HepG2 (cell line): ENCODE measurements around the gene CAB39. TPM values are rescaled to one million over a fixed set of nuclear protein-coding genes. Genes with fewer than 3 reads are reported as not detected.

Experiments used
- BATF2 ChIP-seq: sonication (generic); formaldehyde crosslinking; IDR thresholded peaks from 2 replicates; pipeline ENCODE4 v1.8.0; 2022; ENCODE audit warnings: mild to moderate bottlenecking, missing genetic modification reagents, moderate library complexity
- BRCA1 ChIP-seq: sonication (generic); formaldehyde crosslinking; IDR thresholded peaks from 2 replicates; pipeline ENCODE4 v1.4.0; 2020; ENCODE audit warnings: missing genetic modification reagents
- ETV6 ChIP-seq: sonication (generic); formaldehyde crosslinking; conservative IDR thresholded peaks from 2 replicates; pipeline ENCODE4 v1.4.0; 2020; ENCODE audit warnings: missing genetic modification reagents
- GABPB1 ChIP-seq: IDR thresholded peaks from 2 replicates; pipeline ENCODE4 v1.6.1; 2016; ENCODE audit warnings: mild to moderate bottlenecking, missing genetic modification reagents, moderate library complexity, missing compliant biosample characterization
- HNRNPUL1 ChIP-seq: fragments of 200-400 bp; formaldehyde crosslinking; IDR thresholded peaks from 2 replicates; pipeline ENCODE4 v1.6.1; 2017; ENCODE audit warnings: low read depth, mild to moderate bottlenecking, low read length, moderate library complexity
- LCORL ChIP-seq, 2 experiments: fragments of 450-650 bp in 1 of 2; sonication (generic) in 1 of 2; formaldehyde crosslinking in 1 of 2; IDR thresholded peaks; 2 replicates each; pipeline versions ENCODE4 v1.5.0 to v1.6.1; 2017 to 2020; ENCODE audit warnings: antibody characterized with exemption in 1 of 2, missing genetic modification reagents in 1 of 2
- MYPOP ChIP-seq: sonication (generic); formaldehyde crosslinking; IDR thresholded peaks from 2 replicates; pipeline ENCODE4 v1.8.1; 2023; ENCODE audit warnings: mild to moderate bottlenecking, moderate library complexity, missing genetic modification reagents
- NAIF1 ChIP-seq: sonication (generic); formaldehyde crosslinking; IDR thresholded peaks from 2 replicates; pipeline ENCODE4 v1.5.0; 2020; ENCODE audit warnings: mild to moderate bottlenecking, missing genetic modification reagents, borderline replicate concordance
- NFAT5 ChIP-seq: sonication (generic); formaldehyde crosslinking; IDR thresholded peaks from 2 replicates; pipeline ENCODE4 v1.4.0; 2020; ENCODE audit warnings: missing genetic modification reagents
- NR3C1 ChIP-seq: sonication (generic); formaldehyde crosslinking; IDR thresholded peaks from 2 replicates; pipeline ENCODE4 v1.4.0; 2020; ENCODE audit warnings: missing genetic modification reagents
- PTBP1 ChIP-seq: fragments of 200-400 bp; formaldehyde crosslinking; IDR thresholded peaks from 2 replicates; pipeline ENCODE4 v1.6.1; 2018; ENCODE audit warnings: low read length, low read depth; ENCODE audit not compliant: poor library complexity, severe bottlenecking
- SIX1 ChIP-seq: sonication (generic); formaldehyde crosslinking; IDR thresholded peaks from 2 replicates; pipeline ENCODE4 v1.4.0; 2020; ENCODE audit warnings: missing genetic modification reagents, borderline replicate concordance
- SMAD3 ChIP-seq: sonication (generic); formaldehyde crosslinking; IDR thresholded peaks from 2 replicates; pipeline ENCODE4 v1.4.0; 2020; ENCODE audit warnings: missing genetic modification reagents
- SRY ChIP-seq: sonication (generic); formaldehyde crosslinking; IDR thresholded peaks from 2 replicates; pipeline ENCODE4 v1.8.0; 2022; ENCODE audit warnings: mild to moderate bottlenecking, missing genetic modification reagents
- U2AF2 ChIP-seq: fragments of 200-400 bp; formaldehyde crosslinking; IDR thresholded peaks from 2 replicates; pipeline ENCODE4 v1.6.1; 2017; ENCODE audit warnings: low read depth, mild to moderate bottlenecking, low read length
- ZBTB1 ChIP-seq: sonication (generic); formaldehyde crosslinking; IDR thresholded peaks from 2 replicates; pipeline ENCODE4 v1.4.0; 2020; ENCODE audit warnings: missing genetic modification reagents, borderline replicate concordance
- ZBTB21 ChIP-seq: sonication (generic); formaldehyde crosslinking; IDR thresholded peaks from 2 replicates; pipeline ENCODE4 v1.4.0; 2020; ENCODE audit warnings: missing genetic modification reagents
- ZNF225 ChIP-seq: sonication (generic); formaldehyde crosslinking; IDR thresholded peaks from 2 replicates; pipeline ENCODE4 v1.4.0; 2020; ENCODE audit warnings: mild to moderate bottlenecking, missing genetic modification reagents
- ZNF512B ChIP-seq: sonication (generic); formaldehyde crosslinking; IDR thresholded peaks from 2 replicates; pipeline ENCODE4 v1.5.1; 2020; ENCODE audit warnings: missing genetic modification reagents, mild to moderate bottlenecking, borderline replicate concordance
- ZNF678 ChIP-seq: sonication (generic); formaldehyde crosslinking; IDR thresholded peaks from 2 replicates; pipeline ENCODE4 v1.4.0; 2020; ENCODE audit warnings: mild to moderate bottlenecking, missing genetic modification reagents
- polyA plus RNA-seq, 8 experiments: library from polyadenylated mRNA; depleted of rRNA in 3 of 8; stranded (reverse) in 7 of 8; unstranded in 1 of 8; fragments of >200 nt; fragmentation: Illumina TruSeq in 4 of 8; extraction: Trizol in 4 of 8; gene quantifications; 2 replicates each; pipeline versions ENCODE4 v1.2.1 to v1.2.3, GENCODE V29; 2011 to 2016; ENCODE audit warnings: low read depth in 4 of 8, missing spikeins in 1 of 8, mixed read lengths in 1 of 8; ENCODE audit not compliant: insufficient read depth in 1 of 8
- total RNA-seq, 5 experiments: library from RNA; depleted of rRNA; stranded (reverse); fragments of >200 nt; fragmentation: Illumina TruSeq; extraction: Trizol; gene quantifications; 2 replicates each; pipeline ENCODE4 v1.2.3, GENCODE V29; 2016; ENCODE audit warnings: low read depth in 1 of 5

The CAB39 gene
- total and polyA plus RNA-seq, 2 of the 13 experiments (the other 11 are each of a cell fraction or from before 2014, with no cell fraction given): 19.3 to 45.3 TPM

- no peak for TF ChIP-seq ZNF512B (CRISPR knock-in tag)
- no peak for TF ChIP-seq ZNF225 (CRISPR knock-in tag)
- no peak for TF ChIP-seq ZBTB1 (CRISPR knock-in tag)
- TF ChIP-seq U2AF2: no peak
- no peak for TF ChIP-seq PTBP1
- TF ChIP-seq NAIF1 (CRISPR knock-in tag): 0 out of 2 replicates have a peak, but pooled peaks have one; percentile 53
- TF ChIP-seq SRY: 0 out of 2 replicates have a peak, but pooled peaks have one; percentile 9
- TF ChIP-seq ZBTB21: no peak
- TF ChIP-seq HNRNPUL1: no peak
- TF ChIP-seq ZNF678: no peak
- TF ChIP-seq BATF2 (CRISPR knock-in tag): 0 out of 2 replicates have a peak, but pooled peaks have one; percentile 15
- peak; percentile 15; the same call in 1 of the 2 replicates for TF ChIP-seq NFAT5
- no peak for TF ChIP-seq MYPOP (CRISPR knock-in tag)
- no peak for TF ChIP-seq BRCA1 (CRISPR knock-in tag)
- TF ChIP-seq NR3C1 (CRISPR knock-in tag): no peak
- TF ChIP-seq ETV6: no peak
- peak; percentile 66 for TF ChIP-seq GABPB1 (CRISPR knock-in tag)
- no peak for TF ChIP-seq SIX1 (CRISPR knock-in tag)
- no peak for TF ChIP-seq LCORL (IDR thresholded peaks at IDR 0.05)
- TF ChIP-seq LCORL (CRISPR knock-in tag; IDR thresholded peaks at IDR 0.05): peak; percentile 23; the same call in 1 of the 2 replicates
- no peak for TF ChIP-seq SMAD3
Observed at GRCh38 chr2:230713331-230714135, 891 bp downstream of the CAB39 start (continued).
